GM06990 (cell line): Measurements from ENCODE around the gene MRPL22.

Source experiments
- DNase-seq: peaks from one replicate; pipeline ENCODE4 v3.0.0-alpha.2; 2011; ENCODE audit not compliant: insufficient read length; ENCODE audit errors: extremely low read depth
- H3K27me3 ChIP-seq: replicated peaks from 2 replicates; pipeline ENCODE4 v1.6.0; 2011; ENCODE audit warnings: low read length; ENCODE audit not compliant: control insufficient read depth, insufficient read depth
- H3K36me3 ChIP-seq: 2 replicates; pipeline ENCODE4 v1.5.1; 2011; ENCODE audit warnings: low read length; ENCODE audit not compliant: control insufficient read depth, insufficient read depth
- H3K4me3 ChIP-seq: replicated peaks from 2 replicates; pipeline ENCODE4 v1.5.1; 2011; ENCODE audit warnings: low read depth, mild to moderate bottlenecking, control low read depth, low read length
- CTCF ChIP-seq: IDR thresholded peaks from 2 replicates; pipeline ENCODE4 v1.5.1; 2011; ENCODE audit warnings: low read length, control low read depth, mild to moderate bottlenecking, inconsistent platforms; ENCODE audit not compliant: insufficient read depth, poor library complexity, severe bottlenecking

Gene MRPL22

GRCh38 chr5:154940772-154941620 is at the start of gene MRPL22:
TSS of gene MRPL22 (plus strand) at chr5:154941073. CDS start at chr5:154941111, 38 bp downstream.
- Histone ChIP-seq H3K27me3 (no peaks in the 10 kb centered on the region), H3K4me3 (peak within 1 kb of the TSS; percentile 91), H3K36me3 (peaks cover 2% of the 10 kb centered on the region; the same call in 1 of the 2 replicates)
- TF ChIP-seq CTCF: no peak
- peak; percentile 92 for DNase-seq

DNA sequence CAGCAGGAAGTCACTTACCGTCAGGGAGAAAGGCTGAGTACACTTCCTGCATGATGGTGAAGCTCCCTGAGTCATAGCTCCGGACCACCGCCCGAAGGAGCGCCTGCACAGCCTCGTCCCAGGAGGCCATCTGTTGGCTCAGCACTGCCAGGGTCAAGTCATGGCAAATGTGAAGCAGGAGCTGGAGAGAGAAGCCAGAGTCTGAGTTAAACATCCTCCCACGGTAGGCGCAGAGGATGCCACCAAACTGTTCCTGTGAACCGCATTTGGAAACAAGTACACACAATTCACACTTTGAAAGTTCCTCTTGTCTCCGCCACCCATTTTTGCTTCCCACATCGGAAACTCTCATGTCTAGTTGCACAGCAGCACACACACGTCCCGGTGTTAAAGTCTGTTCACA is 48.5 kb upstream of the MRPL22 start:
- DNase-seq: no peak
- no peaks in the 10 kb centered on the region for H3K27me3 ChIP-seq
- TF ChIP-seq CTCF: no peak
- no peak overlapping the region for H3K4me3 ChIP-seq
- H3K36me3 ChIP-seq: peaks cover 24% of the 10 kb centered on the region

DNA sequence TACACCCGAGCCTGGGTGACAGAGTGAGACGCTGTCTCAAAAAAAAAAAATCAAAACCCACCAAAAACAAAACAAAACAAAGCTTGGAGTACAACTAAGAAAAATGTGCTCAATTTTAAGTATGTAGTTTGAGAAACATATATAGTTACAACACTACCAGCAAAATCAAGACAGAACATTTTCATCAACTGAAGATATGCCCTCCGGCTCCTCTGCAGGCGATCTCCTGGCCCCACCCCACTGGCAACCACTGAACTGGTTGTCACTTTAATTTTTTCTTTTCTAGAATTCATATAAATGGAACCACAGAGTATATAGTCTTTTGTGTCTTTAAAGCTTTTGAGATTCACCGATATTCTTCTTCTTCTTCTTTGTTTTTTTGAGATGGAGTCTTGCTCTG is 47.5 kb upstream of the MRPL22 start:
- TF ChIP-seq CTCF: no peak
- Histone ChIP-seq H3K4me3 (no peak overlapping the region), H3K27me3 (no peaks in the 10 kb centered on the region), H3K36me3 (peaks cover 23% of the 10 kb centered on the region)
- no peak for DNase-seq

- peaks cover 25% of the 10 kb centered on the region for H3K36me3 ChIP-seq
- TF ChIP-seq CTCF: no peak
- no peak overlapping the region for H3K4me3 ChIP-seq
- DNase-seq: no peak
- H3K27me3 ChIP-seq: no peaks in the 10 kb centered on the region
These were observed 45.0 kb upstream of the MRPL22 start for GRCh38 chr5:154895606-154896561.

DNA sequence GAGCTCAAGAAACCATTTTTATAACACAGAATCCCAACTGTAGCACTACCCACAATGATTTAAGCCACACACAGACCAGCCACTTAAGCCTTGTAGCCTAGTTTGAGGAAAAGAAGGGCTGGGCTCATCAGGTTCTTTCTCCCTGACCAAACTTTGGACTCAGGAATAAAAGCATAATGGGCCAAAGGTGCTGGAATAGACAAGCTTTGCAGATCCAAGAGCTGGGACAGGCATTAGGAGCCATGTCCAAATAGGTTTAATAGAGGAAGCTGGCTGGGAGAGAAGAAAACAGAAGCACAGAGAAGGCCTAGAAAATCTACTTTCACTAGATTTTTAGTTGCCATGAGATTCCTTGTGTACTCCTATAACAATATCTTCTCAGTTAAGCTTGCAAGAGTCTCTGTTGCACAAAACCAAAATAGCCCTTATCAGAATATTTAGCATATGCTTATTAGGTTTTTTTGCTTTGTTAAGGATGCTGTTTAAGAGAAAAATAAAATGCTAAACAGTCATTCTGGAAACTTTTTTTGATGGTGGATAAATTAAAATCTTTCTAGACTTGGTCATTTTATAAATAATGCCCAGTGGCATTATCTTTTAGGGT is 44.2 kb upstream of the MRPL22 start:
- no peak for TF ChIP-seq CTCF
- Histone ChIP-seq H3K27me3 (no peaks in the 10 kb centered on the region), H3K36me3 (peaks cover 19% of the 10 kb centered on the region), H3K4me3 (no peak overlapping the region)
- no peak for DNase-seq
